Dedifferentiated amniotic fluid mesenchymal stem cell (primary cell): Measurements from ENCODE around the gene EXT2.
A peak's percentile ranks its signal among the peaks of the same experiment; 100 is the strongest.

Source experiments
- DNase-seq: peaks from one replicate; pipeline ENCODE4 v3.0.0-alpha.2; 2016; ENCODE audit errors: extremely low spot score

Gene EXT2

GRCh38 chr11:44266056-44266780, 170.7 kb downstream of the EXT2 start:
- no peak for DNase-seq

DNA sequence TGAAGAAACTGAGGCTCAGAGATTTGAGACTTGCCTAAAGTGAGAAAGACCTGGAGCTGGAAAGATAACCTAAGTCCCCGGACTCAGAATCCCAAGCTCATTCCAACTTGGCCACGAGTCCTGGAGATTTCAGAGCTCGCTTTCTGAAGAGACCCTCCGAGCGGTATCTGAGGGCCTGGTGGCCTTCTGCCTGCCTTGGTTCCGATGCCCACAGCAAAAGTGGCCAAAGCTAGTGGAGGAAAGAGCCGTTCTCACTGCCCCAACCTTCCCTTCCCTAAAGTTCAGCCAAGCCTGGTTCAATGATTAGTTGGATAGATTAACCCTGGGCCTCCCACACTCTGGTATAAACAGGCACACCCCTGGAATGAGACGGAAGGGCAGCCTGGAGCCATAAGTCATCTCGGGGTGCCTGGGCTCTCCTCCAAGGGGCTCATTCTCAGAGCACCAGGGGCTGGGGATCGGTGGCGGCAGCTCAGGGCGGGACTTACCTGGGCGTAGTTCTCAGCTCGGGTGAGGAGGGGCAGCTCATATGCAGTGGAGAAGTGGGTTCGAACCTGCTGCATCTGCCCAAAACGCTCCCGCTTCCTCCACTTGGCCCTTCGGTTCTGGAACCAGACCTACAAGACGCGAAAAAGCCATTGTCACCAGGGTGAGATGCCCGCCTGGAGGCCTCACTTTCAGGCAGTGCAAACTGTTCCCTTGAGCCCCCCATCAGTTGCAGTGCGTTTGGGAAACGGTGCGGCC, 171.7 kb downstream of the EXT2 start:
- DNase-seq, result no peak

- no peak for DNase-seq
These were observed 172.5 kb downstream of the EXT2 start for GRCh38 chr11:44267750-44268613.

DNA sequence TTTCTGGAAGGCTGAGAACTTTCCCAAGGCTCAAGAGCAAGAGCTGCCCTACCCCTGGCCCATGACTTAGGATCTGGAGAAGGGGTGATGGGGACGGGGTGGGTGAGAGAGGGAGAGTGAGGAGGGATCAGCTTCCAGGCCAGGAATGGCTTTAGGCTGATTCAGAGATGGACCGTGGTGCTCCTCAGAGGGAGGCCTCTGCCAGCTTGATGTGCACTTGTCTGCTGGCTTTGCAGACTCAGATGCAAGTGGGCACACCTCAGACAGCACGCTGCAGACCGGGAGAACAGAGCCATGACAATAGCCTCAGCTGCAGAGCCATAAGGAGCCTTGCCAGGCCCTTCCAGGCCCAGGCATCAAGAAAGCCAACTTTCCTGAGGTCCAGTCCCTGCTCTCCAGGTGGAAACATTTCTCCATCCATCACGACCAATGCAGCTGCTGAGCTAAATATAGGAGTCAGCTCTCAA, 173.2 kb downstream of the EXT2 start:
- DNase-seq, result no peak

GRCh38 chr11:44269369-44270351, 174.2 kb downstream of the EXT2 start:
- DNase-seq, result peak; percentile 33

GRCh38 chr11:44270403-44271273, 175.2 kb downstream of the EXT2 start:
- DNase-seq, result no peak

GRCh38 chr11:44271286-44271685, 175.8 kb downstream of the EXT2 start:
- no peak for DNase-seq

GRCh38 chr11:44274404-44274803, 178.9 kb downstream of the EXT2 start:
- no peak for DNase-seq

DNA sequence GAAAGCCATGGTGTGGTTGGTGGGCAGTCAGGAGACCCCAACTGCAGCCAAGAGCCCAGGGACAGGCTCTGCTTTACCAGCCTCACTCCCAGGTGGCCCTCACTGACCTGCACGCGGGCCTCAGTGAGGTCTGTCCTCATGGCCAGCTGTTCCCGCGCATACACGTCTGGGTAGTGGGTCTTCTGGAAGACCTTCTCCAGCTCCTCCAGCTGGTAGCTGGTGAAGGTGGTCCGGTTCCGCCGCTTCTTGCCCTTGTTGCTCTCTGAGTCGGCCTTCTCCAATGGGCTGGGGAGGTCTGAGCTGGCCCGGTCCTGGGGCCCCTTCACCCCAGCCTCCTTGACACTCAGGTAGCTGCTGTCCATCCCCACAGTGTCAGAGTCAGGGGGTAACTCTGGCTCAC, 179.8 kb downstream of the EXT2 start:
- DNase-seq, result no peak

- no peak for DNase-seq
These were observed 180.6 kb downstream of the EXT2 start for GRCh38 chr11:44275961-44276550.

DNA sequence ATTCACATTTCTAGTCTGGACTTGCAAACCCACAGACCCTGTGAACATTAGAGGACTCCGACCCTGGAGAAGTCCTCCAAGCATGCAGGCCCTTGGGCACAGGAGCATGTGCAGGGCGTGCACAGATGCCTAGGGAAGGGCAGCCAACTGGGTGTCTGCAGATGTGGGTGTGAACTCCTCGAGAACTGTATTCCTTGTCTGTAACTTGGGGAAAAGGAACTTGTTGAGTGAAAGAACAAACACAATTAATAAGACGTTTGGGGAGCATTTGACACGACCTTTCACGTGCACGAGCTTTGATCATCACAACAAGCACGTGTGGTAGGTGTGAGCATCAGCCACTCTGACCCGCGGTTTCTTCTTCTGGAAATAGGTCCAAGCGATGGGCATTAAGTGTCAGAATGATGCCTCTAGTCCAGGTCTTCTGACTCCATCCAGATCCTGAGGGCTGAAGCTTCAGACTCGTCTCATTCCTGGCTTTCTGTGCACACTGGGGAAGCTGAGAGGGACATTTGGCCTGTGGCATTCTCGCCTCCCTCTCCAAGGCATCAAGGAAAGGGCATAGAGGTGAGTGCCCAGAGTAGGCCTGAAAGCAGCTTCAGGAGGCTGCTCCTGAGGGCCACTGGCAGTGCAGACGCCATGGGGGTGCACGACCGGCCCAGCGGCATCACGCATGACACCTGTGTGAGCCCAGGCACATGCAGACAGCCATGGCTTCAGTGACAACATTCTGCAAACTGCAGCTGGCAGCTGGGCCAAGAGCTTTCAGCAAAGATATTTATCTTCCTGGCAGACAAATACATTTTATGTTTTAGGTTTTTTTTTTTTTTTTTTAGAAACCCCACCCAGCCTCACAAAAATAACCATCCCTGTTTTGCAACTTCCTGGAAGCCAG, 182.0 kb downstream of the EXT2 start:
- no peak for DNase-seq

- DNase-seq, result no peak
These were observed 184.0 kb downstream of the EXT2 start for GRCh38 chr11:44279483-44279882.

GRCh38 chr11:44280257-44280656, 184.8 kb downstream of the EXT2 start:
- DNase-seq, result no peak

- no peak for DNase-seq
These were observed 185.7 kb downstream of the EXT2 start for GRCh38 chr11:44281151-44281550.

GRCh38 chr11:44282620-44283019, 187.1 kb downstream of the EXT2 start:
- DNase-seq, result no peak

- DNase-seq, result peak; percentile 48
These were observed 190.3 kb downstream of the EXT2 start for GRCh38 chr11:44285756-44286155.

DNA sequence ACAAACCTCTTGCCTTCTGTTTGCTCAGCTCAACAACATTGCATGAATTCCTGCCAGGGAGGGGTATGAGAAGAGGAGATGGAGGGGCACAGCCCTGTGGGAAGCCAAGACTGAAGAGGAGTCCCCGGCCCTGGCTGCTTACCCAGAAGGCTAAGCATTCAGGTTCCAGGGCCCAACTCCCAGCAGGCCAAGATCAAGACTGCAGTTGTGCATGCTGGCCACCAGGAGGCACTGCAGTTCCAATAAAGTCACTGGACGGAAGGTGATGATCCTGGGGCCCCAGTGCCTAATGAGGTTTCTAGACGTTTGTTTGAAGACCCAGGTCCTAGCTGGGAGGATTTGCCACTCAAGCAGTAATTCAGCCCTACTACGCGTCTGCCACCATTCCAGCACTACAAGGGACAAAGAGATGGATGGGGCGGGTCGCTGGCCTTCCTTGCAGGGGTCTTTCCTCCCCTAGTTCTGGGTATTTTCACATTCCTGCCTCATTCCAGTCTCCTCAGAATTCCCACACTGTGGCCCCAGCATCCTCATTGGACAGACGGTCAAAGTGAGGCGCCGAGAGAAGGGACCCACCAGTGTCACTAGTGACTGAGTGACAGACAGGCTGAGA, 190.9 kb downstream of the EXT2 start:
- no peak for DNase-seq

GRCh38 chr11:44286911-44287310, 191.4 kb downstream of the EXT2 start:
- DNase-seq, result no peak
